ENCODE results near the gene KARS1. TPM values are rescaled to one million over a fixed set of nuclear protein-coding genes. Genes with fewer than 3 reads are reported as not detected.

Gene KARS1
- total RNA-seq, 4 donors from 2014 or later, result 183 to 251 (median 206) TPM

DNA sequence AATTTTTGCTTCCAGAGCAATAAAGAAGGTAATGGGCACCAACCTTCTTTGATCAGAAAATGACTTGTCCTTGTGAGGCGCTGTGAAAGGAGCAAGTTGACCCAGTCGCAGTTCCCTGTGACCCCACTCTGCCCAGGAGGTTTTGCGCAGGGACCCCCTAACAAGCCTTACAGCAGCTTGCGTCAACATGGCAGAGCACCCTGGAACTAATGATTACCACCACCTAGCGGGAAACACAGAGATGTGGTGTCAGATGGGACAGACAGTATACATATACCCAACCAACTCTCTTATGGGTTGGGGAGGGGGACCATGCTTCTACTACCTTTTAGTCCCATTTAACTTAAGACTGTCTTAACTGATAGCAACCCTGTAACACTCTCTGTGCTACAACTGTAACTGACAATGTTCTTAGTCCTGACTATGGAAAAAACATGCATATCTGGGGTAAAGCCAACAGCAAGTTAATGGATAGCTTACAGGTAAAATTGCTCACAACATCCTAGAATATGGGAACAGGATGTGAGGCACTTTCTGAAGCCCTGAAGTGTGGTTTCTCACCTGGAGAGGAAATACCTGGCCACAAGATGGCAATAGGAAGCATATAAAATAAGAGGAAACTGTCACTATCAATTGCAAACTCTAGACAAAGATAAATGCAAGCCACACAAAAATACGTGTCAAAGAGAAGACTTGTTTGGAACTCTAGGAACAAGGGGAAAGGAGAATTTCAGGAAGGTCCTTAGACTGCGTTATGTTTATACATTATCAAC lies 3.0 kb downstream of the KARS1 start:
- no peaks in the 10 kb centered on the region for H3K9me3 ChIP-seq
- no peak overlapping the region for H3K27ac ChIP-seq
- intact Hi-C loops (cut with DNase I; ENCODE audit: low total_unique reads), result loop anchor here (5.0 to 10.0 kb wide), 2 partner anchors 440 to 1548 kb away; partner anchors contain the start of genes CTRB2 and MON1B
- peaks cover 0 to 42% of the 10 kb centered on the region in 2 donors for H3K36me3 ChIP-seq
- in situ Hi-C loops (cut with MboI; ENCODE audit: low sequenced_read_pairs in 4 of 4), result loop anchor here in 1 of 4 donors (25.0 kb wide), 2 partner anchors 182 to 657 kb away; partner anchors contain the start of genes TMEM170A, WDR59 and ZNRF1
- H3K27me3 ChIP-seq, result no peaks in the 10 kb centered on the region
- H3K4me3 ChIP-seq, result no peak overlapping the region
- peaks cover 26 to 29% of the 10 kb centered on the region in 2 donors for H3K4me1 ChIP-seq
- TF ChIP-seq POLR2A (IDR thresholded peaks at IDR 0.05) (no peak), CTCF (IDR thresholded peaks at IDR 0.05 in 4 of 5, conservative IDR thresholded peaks at IDR 0.05 in 1 of 5) (no peak)
- DNase-seq, result no peak
- no peak for ATAC-seq

DNA sequence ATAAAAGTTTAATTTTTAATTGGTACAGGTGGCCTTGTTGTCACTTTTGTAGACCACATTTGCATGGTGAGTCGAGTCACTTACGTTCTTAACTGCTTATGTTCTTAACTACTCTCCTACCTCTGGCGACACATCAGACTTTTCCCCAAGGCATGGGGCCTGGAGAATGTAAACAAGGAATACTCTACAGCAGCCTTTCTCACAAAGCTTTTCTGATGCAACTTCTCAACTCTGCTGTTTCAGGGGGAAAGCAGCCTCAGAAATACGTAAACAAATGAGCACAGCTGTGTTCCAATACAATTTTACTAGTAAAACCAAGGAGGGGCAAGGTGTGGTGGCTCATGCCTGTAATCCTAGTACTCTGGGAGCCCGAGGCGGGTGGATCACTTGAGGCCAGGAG lies 6.9 kb downstream of the KARS1 start:
- H3K36me3 ChIP-seq, result peaks cover 0 to 78% of the 10 kb centered on the region in 2 donors
- TF ChIP-seq CTCF (IDR thresholded peaks at IDR 0.05 in 4 of 5, conservative IDR thresholded peaks at IDR 0.05 in 1 of 5), result no peak
- no peak for TF ChIP-seq POLR2A (IDR thresholded peaks at IDR 0.05)
- peaks cover 9 to 17% of the 10 kb centered on the region in 2 donors for H3K4me1 ChIP-seq
- in situ Hi-C loops (cut with MboI; ENCODE audit: low sequenced_read_pairs in 4 of 4), result loop anchor here in 1 of 4 donors (25.0 kb wide), 2 partner anchors 178 to 653 kb away; partner anchors contain the start of genes TMEM170A, WDR59 and ZNRF1
- H3K9me3 ChIP-seq, result no peaks in the 10 kb centered on the region
- H3K4me3 ChIP-seq, result no peak overlapping the region
- intact Hi-C loops (cut with DNase I; ENCODE audit: low total_unique reads), result loop anchor here (10.0 kb wide), 1 partner anchor 436 kb away; the partner anchor contains the start of gene CTRB2
- ATAC-seq (no peak), DNase-seq (no peak)
- H3K27ac ChIP-seq, result no peak overlapping the region
- H3K27me3 ChIP-seq, result no peaks in the 10 kb centered on the region

- peaks cover under 1 to 97% of the 10 kb centered on the region in 2 donors for H3K36me3 ChIP-seq
- TF ChIP-seq POLR2A (IDR thresholded peaks at IDR 0.05) (no peak), CTCF (IDR thresholded peaks at IDR 0.05 in 4 of 5, conservative IDR thresholded peaks at IDR 0.05 in 1 of 5) (no peak)
- H3K4me1 ChIP-seq, result no peaks in the 10 kb centered on the region
- no peaks in the 10 kb centered on the region for H3K9me3 ChIP-seq
- DNase-seq (no peak), ATAC-seq (no peak)
- no peaks in the 10 kb centered on the region for H3K27me3 ChIP-seq
- H3K4me3 ChIP-seq, result no peak overlapping the region
- in situ Hi-C loops (cut with MboI; ENCODE audit: low sequenced_read_pairs in 4 of 4), result loop anchor here in 1 of 4 donors (25.0 kb wide), 2 partner anchors 173 to 648 kb away; partner anchors contain the start of genes TMEM170A, WDR59 and ZNRF1
- intact Hi-C loops (cut with DNase I; ENCODE audit: low total_unique reads), result no loop called here
- no peak overlapping the region for H3K27ac ChIP-seq
These were observed 12.4 kb downstream of the KARS1 start for GRCh38 chr16:75635036-75635435.

DNA sequence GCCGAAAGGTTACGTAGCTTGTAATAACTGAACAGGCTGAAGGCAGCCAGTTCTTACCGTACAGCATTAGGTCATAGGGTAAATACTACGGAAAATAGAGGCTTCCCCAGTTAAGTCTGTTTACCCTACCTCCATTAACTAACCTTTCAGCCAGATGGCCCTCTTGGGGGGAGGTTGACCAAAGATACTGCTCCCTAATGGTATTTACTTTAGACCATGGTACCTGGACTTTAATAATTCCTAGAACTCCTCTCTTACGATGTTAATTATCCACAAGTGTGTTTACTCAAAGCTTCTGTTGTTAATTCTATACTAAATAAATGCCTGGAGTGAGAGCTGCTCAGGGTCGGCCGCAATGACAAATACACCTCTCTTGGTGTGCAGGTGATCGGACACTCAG lies 14.6 kb downstream of the KARS1 start:
- Histone ChIP-seq H3K4me1 (peaks cover 0 to 4% of the 10 kb centered on the region in 2 donors), H3K4me3 (no peak overlapping the region), H3K27ac (no peak overlapping the region), H3K27me3 (no peaks in the 10 kb centered on the region), H3K9me3 (no peaks in the 10 kb centered on the region), H3K36me3 (peaks cover 2 to 97% of the 10 kb centered on the region in 2 donors)
- DNase-seq (no peak), ATAC-seq (no peak)
- TF ChIP-seq POLR2A (IDR thresholded peaks at IDR 0.05) (no peak), CTCF (IDR thresholded peaks at IDR 0.05 in 4 of 5, conservative IDR thresholded peaks at IDR 0.05 in 1 of 5) (no peak)
- in situ Hi-C loops (cut with MboI; ENCODE audit: low sequenced_read_pairs in 4 of 4), result loop anchor here in 1 of 4 donors (25.0 kb wide), 2 partner anchors 171 to 646 kb away; partner anchors contain the start of genes TMEM170A, WDR59 and ZNRF1
- intact Hi-C loops (cut with DNase I; ENCODE audit: low total_unique reads), result no loop called here
